Endothelial cell of umbilical vein (primary cell): ENCODE results near the gene ARL4C. TPM values are rescaled to one million over a fixed set of nuclear protein-coding genes. Genes with fewer than 3 reads are reported as not detected.

Experiments used
- BruUV-seq: library from RNA; stranded (reverse); fragments of 400-500 nt; replicated peaks from 2 replicates; lab custom pipeline; 2021; lab: Mats Ljungman, UMichigan
- CTCF ChIA-PET: fragments of 300-600, 350-600 bp; sonication (Branson Sonifier 250); formaldehyde crosslinking; loops from one replicate; lab custom pipeline; 2021; ENCODE audit warnings: antibody characterized with exemption, inconsistent platforms; lab: Charles Lee
- POLR2A ChIA-PET: fragments of 300-600, 350-600 bp; sonication (Branson Sonifier 250); formaldehyde crosslinking; loops from one replicate; lab custom pipeline; 2021; ENCODE audit warnings: antibody characterized with exemption, inconsistent platforms; lab: Charles Lee
- DNase-seq: peaks from one replicate; pipeline ENCODE4 v3.0.0-alpha.2; 2011; ENCODE audit warnings: low read depth, low spot score
- FAIRE-seq: peaks from 2 replicates; lab custom pipeline; 2011; peaks lifted over from hg19 to GRCh38; lab: Jason Lieb, UNC
- H2AFZ ChIP-seq: 2 replicates; pipeline ENCODE4 v1.6.0; 2012; ENCODE audit warnings: low read depth, low read length, control low read depth, inconsistent platforms
- H3K27ac ChIP-seq: 2 replicates; pipeline ENCODE4 v1.5.1; 2011; ENCODE audit warnings: low read depth, mild to moderate bottlenecking, control low read depth, low read length, moderate library complexity; ENCODE audit not compliant: insufficient read depth
- H3K27me3 ChIP-seq, 2 experiments: 2 replicates each; pipeline versions ENCODE4 v1.6.0 to v1.6.1; 2011; ENCODE audit warnings: low read length in 2 of 2, mixed read lengths in 1 of 2; ENCODE audit not compliant: control insufficient read depth in 2 of 2, insufficient read depth in 2 of 2
- H3K36me3 ChIP-seq, 2 experiments: 2 replicates in 1 of 2; 3 replicates in 1 of 2; pipeline ENCODE4 v1.5.1; 2011; ENCODE audit warnings: low read length in 2 of 2, mild to moderate bottlenecking in 1 of 2, moderate library complexity in 1 of 2; ENCODE audit not compliant: control insufficient read depth in 2 of 2, insufficient read depth in 2 of 2; ENCODE audit errors: extremely low read depth in 1 of 2
- H3K4me1 ChIP-seq: 3 replicates; pipeline ENCODE4 v1.5.1; 2011; ENCODE audit warnings: mild to moderate bottlenecking, low read length; ENCODE audit not compliant: control insufficient read depth, insufficient read depth; ENCODE audit errors: extremely low read depth
- H3K4me2 ChIP-seq: 2 replicates; pipeline ENCODE4 v1.6.1; 2011; ENCODE audit warnings: low read length, control low read depth, mixed read lengths; ENCODE audit not compliant: insufficient read depth
- H3K4me3 ChIP-seq, 3 experiments: fragments of 200-600 bp in 1 of 3; sonication (generic), shearing (Covaris generic) in 1 of 3; replicated peaks in 1 of 3; 2 replicates each; pipeline ENCODE4 v1.5.1; 2011 to 2016; ENCODE audit warnings: control low read depth in 3 of 3, low read length in 3 of 3, mild to moderate bottlenecking in 2 of 3, inconsistent platforms in 1 of 3, low read depth in 1 of 3, moderate library complexity in 1 of 3; ENCODE audit not compliant: insufficient read depth in 1 of 3
- H3K79me2 ChIP-seq: 2 replicates; pipeline ENCODE4 v1.6.0; 2012; ENCODE audit warnings: low read length, inconsistent platforms; ENCODE audit not compliant: control insufficient read depth, insufficient read depth
- H3K9ac ChIP-seq: replicated peaks from 2 replicates; pipeline ENCODE3; 2011; ENCODE audit warnings: low read length, control low read depth; ENCODE audit not compliant: insufficient read depth; ENCODE audit errors: extremely low read depth
- H3K9me1 ChIP-seq: replicated peaks from 3 replicates; pipeline ENCODE4 v1.6.0; 2011; ENCODE audit warnings: mild to moderate bottlenecking, low read length; ENCODE audit not compliant: control insufficient read depth, insufficient read depth; ENCODE audit errors: extremely low read depth
- H3K9me3 ChIP-seq: replicated peaks from 2 replicates; pipeline ENCODE4 v1.5.1; 2012; ENCODE audit warnings: low read length, inconsistent platforms; ENCODE audit not compliant: control insufficient read depth, insufficient read depth
- H4K20me1 ChIP-seq: replicated peaks from 2 replicates; pipeline ENCODE3; 2011; ENCODE audit warnings: mild to moderate bottlenecking, low read length; ENCODE audit not compliant: control insufficient read depth, insufficient read depth; ENCODE audit errors: extremely low read depth
- EZH2 ChIP-seq: IDR thresholded peaks from 2 replicates; pipeline ENCODE4 v1.6.1; 2012; ENCODE audit warnings: borderline replicate concordance, low read depth, mild to moderate bottlenecking, moderate library complexity, low read length, inconsistent platforms; ENCODE audit not compliant: severe bottlenecking
- FOS ChIP-seq: IDR thresholded peaks from 2 replicates; pipeline ENCODE4 v1.6.1; 2011; ENCODE audit warnings: mild to moderate bottlenecking, low read length, moderate library complexity, borderline replicate concordance; ENCODE audit not compliant: insufficient read depth
- GATA2 ChIP-seq: IDR thresholded peaks from 2 replicates; pipeline ENCODE4 v1.7.0; 2011; ENCODE audit warnings: low read depth, mild to moderate bottlenecking, moderate library complexity, mixed read lengths, low read length; ENCODE audit not compliant: insufficient read length, insufficient read depth
- JUN ChIP-seq: IDR thresholded peaks from 2 replicates; pipeline ENCODE4 v1.6.1; 2011; ENCODE audit warnings: borderline replicate concordance, low read depth; ENCODE audit not compliant: insufficient read length, insufficient read depth
- MYC ChIP-seq: IDR thresholded peaks from one replicate; pipeline ENCODE4 v1.6.1; 2011; ENCODE audit warnings: mild to moderate bottlenecking, low read depth, low read length
- POLR2A ChIP-seq: IDR thresholded peaks from 2 replicates; pipeline ENCODE4 v1.6.1; 2012; ENCODE audit warnings: low read depth, mild to moderate bottlenecking, control low read depth, low read length
- POLR2AphosphoS5 ChIP-seq: IDR thresholded peaks from 2 replicates; pipeline ENCODE4 v1.6.1; 2012; ENCODE audit warnings: low read depth, mild to moderate bottlenecking, control low read depth, low read length, moderate library complexity; ENCODE audit not compliant: insufficient read depth
- dilution Hi-C: fragments of 300-500 bp; cut with MboI; formaldehyde crosslinking; loops from one replicate; pipeline ENCODE4 v1.15.0; 2019; ENCODE audit warnings: low sequenced_read_pairs; ENCODE audit not compliant: extremely low pct_ligation_motif_present
- intact Hi-C: fragments of 100-400 bp; cut with micrococcal nuclease; formaldehyde crosslinking; loops from one replicate; pipeline ENCODE4 v1.10.0; 2022
- polyA plus RNA-seq, 4 experiments: library from polyadenylated mRNA; depleted of rRNA in 3 of 4; stranded (reverse) in 3 of 4; unstranded in 1 of 4; fragments of >200 nt; gene quantifications; 2 replicates each; pipeline versions ENCODE4 v1.2.1 to v1.2.3, GENCODE V29; 2011 to 2012; ENCODE audit warnings: missing spikeins in 1 of 4
- total RNA-seq: library from RNA; stranded (reverse); gene quantifications from 2 replicates; pipeline ENCODE4 v1.2.3, GENCODE V29; 2021
- TF ChIP-seq, protein P1 (sequence below), 2 donors: IDR thresholded peaks; 1 replicate in 1 of 2; 2 replicates in 1 of 2; pipeline ENCODE4 v1.5.1; 2011; ENCODE audit warnings: low read length in 2 of 2, mild to moderate bottlenecking in 2 of 2, moderate library complexity in 2 of 2, control low read depth in 1 of 2, inconsistent platforms in 1 of 2, low read depth in 1 of 2; ENCODE audit not compliant: insufficient read depth in 1 of 2; ENCODE audit errors: extremely low read depth in 1 of 2
- TF ChIP-seq, protein P2 (sequence below): IDR thresholded peaks from 2 replicates; pipeline ENCODE4 v1.6.1; 2011; ENCODE audit not compliant: insufficient read depth, insufficient read length

ARL4C gene
- total and polyA plus RNA-seq, 2 donors (not counting 3 experiments of a cell fraction or from before 2014, with no cell fraction given) = 5.5 to 10.5 TPM

- FAIRE-seq = no peak
- intact Hi-C loops (no loop called here), dilution Hi-C loops (no loop called here)
- no peak for TF ChIP-seq POLR2AphosphoS5
- TF ChIP-seq, protein P1, sequence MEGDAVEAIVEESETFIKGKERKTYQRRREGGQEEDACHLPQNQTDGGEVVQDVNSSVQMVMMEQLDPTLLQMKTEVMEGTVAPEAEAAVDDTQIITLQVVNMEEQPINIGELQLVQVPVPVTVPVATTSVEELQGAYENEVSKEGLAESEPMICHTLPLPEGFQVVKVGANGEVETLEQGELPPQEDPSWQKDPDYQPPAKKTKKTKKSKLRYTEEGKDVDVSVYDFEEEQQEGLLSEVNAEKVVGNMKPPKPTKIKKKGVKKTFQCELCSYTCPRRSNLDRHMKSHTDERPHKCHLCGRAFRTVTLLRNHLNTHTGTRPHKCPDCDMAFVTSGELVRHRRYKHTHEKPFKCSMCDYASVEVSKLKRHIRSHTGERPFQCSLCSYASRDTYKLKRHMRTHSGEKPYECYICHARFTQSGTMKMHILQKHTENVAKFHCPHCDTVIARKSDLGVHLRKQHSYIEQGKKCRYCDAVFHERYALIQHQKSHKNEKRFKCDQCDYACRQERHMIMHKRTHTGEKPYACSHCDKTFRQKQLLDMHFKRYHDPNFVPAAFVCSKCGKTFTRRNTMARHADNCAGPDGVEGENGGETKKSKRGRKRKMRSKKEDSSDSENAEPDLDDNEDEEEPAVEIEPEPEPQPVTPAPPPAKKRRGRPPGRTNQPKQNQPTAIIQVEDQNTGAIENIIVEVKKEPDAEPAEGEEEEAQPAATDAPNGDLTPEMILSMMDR (IDR thresholded peaks at IDR 0.05; ENCODE audit: extremely low read depth in 1 of 2, insufficient read depth in 1 of 2, low read depth in 1 of 2, low read length in 2 of 2) = no peak
- no peak for TF ChIP-seq GATA2
- BruUV-seq = no TSS peak
- Histone ChIP-seq H3K36me3 (no peaks in the 10 kb centered on the region), H3K9me3 (no peaks in the 10 kb centered on the region), H3K27ac (no peak overlapping the region), H3K79me2 (no peaks in the 10 kb centered on the region), H3K4me1 (peaks cover 6% of the 10 kb centered on the region), H3K4me3 (no peak overlapping the region), H3K9ac (no peak overlapping the region), H3K9me1 (no peaks in the 10 kb centered on the region), H3K4me2 (no peak overlapping the region), H3K27me3 (peaks cover 0 to 5% of the 10 kb centered on the region in 2 experiments), H4K20me1 (no peaks in the 10 kb centered on the region), H2AFZ (no peak overlapping the region)
- no peak for DNase-seq
- ChIA-PET POLR2A (no interaction called here), CTCF (interaction anchor here (0.7 to 1.9 kb wide), 4 partner anchors 254 to 574 kb away, joined by 3 to 5 read pairs (median 4); no protein-coding TSS in a partner anchor)
These were observed 45.9 kb upstream of the ARL4C start for GRCh38 chr2:234542742-234543141.

- FAIRE-seq = no peak
- dilution Hi-C loops = no loop called here
- intact Hi-C loops = no loop called here
These were observed 41.0 kb upstream of the ARL4C start for GRCh38 chr2:234537929-234538328.

More at GRCh38 chr2:234537929-234538328, 41.0 kb upstream of the ARL4C start:
- Histone ChIP-seq H3K36me3 (no peaks in the 10 kb centered on the region), H3K9me1 (no peaks in the 10 kb centered on the region), H3K4me2 (no peak overlapping the region), H3K9ac (no peak overlapping the region), H3K4me3 (no peak overlapping the region), H4K20me1 (no peaks in the 10 kb centered on the region), H3K4me1 (no peaks in the 10 kb centered on the region), H3K79me2 (no peaks in the 10 kb centered on the region), H3K27ac (no peak overlapping the region), H3K9me3 (no peaks in the 10 kb centered on the region), H3K27me3 (peaks cover 2 to 3% of the 10 kb centered on the region in 2 experiments), H2AFZ (no peak overlapping the region)
- no peak for TF ChIP-seq EZH2
- no peak for TF ChIP-seq POLR2AphosphoS5
- TF ChIP-seq POLR2A = no peak
- no peak for TF ChIP-seq MYC
- TF ChIP-seq, protein P1 (IDR thresholded peaks at IDR 0.05; ENCODE audit: extremely low read depth in 1 of 2, insufficient read depth in 1 of 2, low read depth in 1 of 2, low read length in 2 of 2) = no peak
- no peak for TF ChIP-seq FOS
- TF ChIP-seq GATA2 = no peak
- TF ChIP-seq, protein P2, sequence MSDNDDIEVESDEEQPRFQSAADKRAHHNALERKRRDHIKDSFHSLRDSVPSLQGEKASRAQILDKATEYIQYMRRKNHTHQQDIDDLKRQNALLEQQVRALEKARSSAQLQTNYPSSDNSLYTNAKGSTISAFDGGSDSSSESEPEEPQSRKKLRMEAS = no peak
- no peak for TF ChIP-seq JUN
- no peak for DNase-seq
- ChIA-PET CTCF (interaction anchor here (2.5 kb wide), 1 partner anchor 579 kb away, joined by 11 read pairs; no protein-coding TSS in a partner anchor), POLR2A (no interaction called here)
- no TSS peak for BruUV-seq
